ENCODE data around the gene NOSTRIN.

DNA sequence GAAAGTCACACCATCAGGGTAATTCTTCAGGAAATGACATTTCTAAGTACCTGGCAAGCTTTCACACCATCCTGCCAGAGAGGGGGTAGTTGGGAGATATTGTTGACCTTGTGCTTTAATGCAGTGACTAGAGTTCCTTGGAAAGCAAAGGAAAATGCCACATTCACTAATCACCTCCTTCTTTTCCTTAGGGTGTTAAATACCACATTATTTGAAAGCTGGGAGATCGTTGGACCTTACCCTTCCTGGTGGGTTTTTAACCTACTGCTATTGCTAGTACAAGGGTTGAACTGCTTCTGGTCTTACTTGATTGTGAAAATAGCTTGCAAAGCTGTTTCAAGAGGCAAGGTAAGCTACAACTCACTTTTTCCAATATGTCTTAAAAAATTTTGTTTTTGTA lies 37.0 kb upstream of the NOSTRIN start:
- no peak for TF ChIP-seq EZH2phosphoT487 (IDR thresholded peaks at IDR 0.05; ENCODE audit: borderline replicate concordance, low read depth, low read length)
- TF ChIP-seq, protein P1, sequence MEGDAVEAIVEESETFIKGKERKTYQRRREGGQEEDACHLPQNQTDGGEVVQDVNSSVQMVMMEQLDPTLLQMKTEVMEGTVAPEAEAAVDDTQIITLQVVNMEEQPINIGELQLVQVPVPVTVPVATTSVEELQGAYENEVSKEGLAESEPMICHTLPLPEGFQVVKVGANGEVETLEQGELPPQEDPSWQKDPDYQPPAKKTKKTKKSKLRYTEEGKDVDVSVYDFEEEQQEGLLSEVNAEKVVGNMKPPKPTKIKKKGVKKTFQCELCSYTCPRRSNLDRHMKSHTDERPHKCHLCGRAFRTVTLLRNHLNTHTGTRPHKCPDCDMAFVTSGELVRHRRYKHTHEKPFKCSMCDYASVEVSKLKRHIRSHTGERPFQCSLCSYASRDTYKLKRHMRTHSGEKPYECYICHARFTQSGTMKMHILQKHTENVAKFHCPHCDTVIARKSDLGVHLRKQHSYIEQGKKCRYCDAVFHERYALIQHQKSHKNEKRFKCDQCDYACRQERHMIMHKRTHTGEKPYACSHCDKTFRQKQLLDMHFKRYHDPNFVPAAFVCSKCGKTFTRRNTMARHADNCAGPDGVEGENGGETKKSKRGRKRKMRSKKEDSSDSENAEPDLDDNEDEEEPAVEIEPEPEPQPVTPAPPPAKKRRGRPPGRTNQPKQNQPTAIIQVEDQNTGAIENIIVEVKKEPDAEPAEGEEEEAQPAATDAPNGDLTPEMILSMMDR (conservative IDR thresholded peaks at IDR 0.05; ENCODE audit: low read length): no peak

Measured in OCI-LY7 (cell line).